Stimulated activated naive CD4-positive, alpha-beta T cell treated with Interleukin-2 at 50 U/mL for 16 hours (primary cell): ENCODE results near the gene MRPS27.
A peak's percentile ranks its signal among the peaks of the same experiment; 100 is the strongest.

ENCODE experiments used
- DNase-seq: peaks from one replicate; lab custom pipeline; 2025; lab: John Stamatoyannopoulos, UW

MRPS27 gene

GRCh38 chr5:72256536-72256935 lies 63.5 kb downstream of the MRPS27 start:
- no peak for DNase-seq

GRCh38 chr5:72255670-72256069 lies 64.4 kb downstream of the MRPS27 start:
- DNase-seq: no peak

GRCh38 chr5:72255237-72255636 lies 64.8 kb downstream of the MRPS27 start:
- no peak for DNase-seq

- no peak for DNase-seq
Observed at GRCh38 chr5:72252574-72253155, 67.4 kb downstream of the MRPS27 start.

- no peak for DNase-seq
Observed at GRCh38 chr5:72252008-72252407, 68.0 kb downstream of the MRPS27 start.

- no peak for DNase-seq
Observed at GRCh38 chr5:72251386-72251785, 68.7 kb downstream of the MRPS27 start.

- no peak for DNase-seq
Observed at GRCh38 chr5:72248410-72248981, 71.5 kb downstream of the MRPS27 start.

- DNase-seq: no peak
Observed at GRCh38 chr5:72246954-72247442, 73.0 kb downstream of the MRPS27 start.

- no peak for DNase-seq
Observed at GRCh38 chr5:72245951-72246532, 74.0 kb downstream of the MRPS27 start.

- DNase-seq: no peak
Observed at GRCh38 chr5:72245546-72245945, 74.5 kb downstream of the MRPS27 start.

- DNase-seq: no peak
Observed at GRCh38 chr5:72244862-72245371, 75.1 kb downstream of the MRPS27 start.

- DNase-seq: no peak
Observed at GRCh38 chr5:72243706-72244105, 76.3 kb downstream of the MRPS27 start.

- no peak for DNase-seq
Observed at GRCh38 chr5:72242796-72243475, 77.1 kb downstream of the MRPS27 start.

- DNase-seq: no peak
Observed at GRCh38 chr5:72241346-72242003, 78.6 kb downstream of the MRPS27 start.

GRCh38 chr5:72238712-72239445 lies 81.2 kb downstream of the MRPS27 start:
- DNase-seq: no peak

- DNase-seq: no peak
Observed at GRCh38 chr5:72237879-72238278, 82.2 kb downstream of the MRPS27 start.

- DNase-seq: no peak
Observed at GRCh38 chr5:72237415-72237814, 82.6 kb downstream of the MRPS27 start.

- DNase-seq: no peak
Observed at GRCh38 chr5:72235725-72236124, 84.3 kb downstream of the MRPS27 start.

- no peak for DNase-seq
Observed at GRCh38 chr5:72234868-72235267, 85.2 kb downstream of the MRPS27 start.

- peak; percentile 2 for DNase-seq
Observed at GRCh38 chr5:72234265-72234700, 85.8 kb downstream of the MRPS27 start.

- no peak for DNase-seq
Observed at GRCh38 chr5:72233835-72234234, 86.2 kb downstream of the MRPS27 start.

- DNase-seq: no peak
Observed at GRCh38 chr5:72232838-72233237, 87.2 kb downstream of the MRPS27 start.
